GM11168 (cell line): ENCODE results near the gene OTX1.
"Not testable (repeated sequence)": the region's sequence is repeated elsewhere in the genome, so short reads cannot be mapped to it uniquely, and the experiment has no call there.

Experiments
- in situ Hi-C: fragments of 300-500 bp; cut with MboI; formaldehyde crosslinking; loops from one replicate; pipeline ENCODE4 v1.12.0; 2022; ENCODE audit warnings: low sequenced_read_pairs; ENCODE audit not compliant: unreplicated experiment

The OTX1 gene

GRCh38 chr2:63050334-63051041, at the start of gene OTX1:
OTX1 (plus strand) TSS chr2:63050830; CDS start chr2:63052991, 2,161 bp downstream.
- in situ Hi-C loops, result no loop called here

GRCh38 chr2:63001576-63001975, 49.1 kb upstream of the OTX1 start:
- in situ Hi-C loops, result no loop called here

GRCh38 chr2:63003351-63003750, 47.3 kb upstream of the OTX1 start:
- in situ Hi-C loops, result no loop called here

- in situ Hi-C loops, result no loop called here
These were observed 42.7 kb upstream of the OTX1 start for GRCh38 chr2:63007813-63008458.

- in situ Hi-C loops, result no loop called here
These were observed 41.8 kb upstream of the OTX1 start for GRCh38 chr2:63008838-63009237.

GRCh38 chr2:63009490-63009889, 41.1 kb upstream of the OTX1 start:
- in situ Hi-C loops, result no loop called here

GRCh38 chr2:63012541-63012940, 38.1 kb upstream of the OTX1 start:
- in situ Hi-C loops, result no loop called here

- in situ Hi-C loops, result no loop called here
These were observed 37.2 kb upstream of the OTX1 start for GRCh38 chr2:63013438-63013837.

GRCh38 chr2:63015389-63015788, 35.2 kb upstream of the OTX1 start:
- in situ Hi-C loops, result no loop called here

- in situ Hi-C loops, result no loop called here
These were observed 32.2 kb upstream of the OTX1 start for GRCh38 chr2:63018439-63018838.

- in situ Hi-C loops, result not testable (repeated sequence)
These were observed 30.9 kb upstream of the OTX1 start for GRCh38 chr2:63019686-63020085.

- in situ Hi-C loops, result no loop called here
These were observed 27.2 kb upstream of the OTX1 start for GRCh38 chr2:63023444-63023843.

GRCh38 chr2:63027220-63027619, 23.4 kb upstream of the OTX1 start:
- in situ Hi-C loops, result no loop called here

- in situ Hi-C loops, result no loop called here
These were observed 21.6 kb upstream of the OTX1 start for GRCh38 chr2:63029058-63029457.

GRCh38 chr2:63034526-63034925, 16.1 kb upstream of the OTX1 start:
- in situ Hi-C loops, result no loop called here

- in situ Hi-C loops, result no loop called here
These were observed 15.5 kb upstream of the OTX1 start for GRCh38 chr2:63035169-63035568.

GRCh38 chr2:63035660-63036059, 15.0 kb upstream of the OTX1 start:
- in situ Hi-C loops, result no loop called here

- in situ Hi-C loops, result no loop called here
These were observed 12.6 kb upstream of the OTX1 start for GRCh38 chr2:63038034-63038433.

GRCh38 chr2:63040586-63040985, 10.0 kb upstream of the OTX1 start:
- in situ Hi-C loops, result no loop called here

- in situ Hi-C loops, result no loop called here
These were observed 9.0 kb upstream of the OTX1 start for GRCh38 chr2:63041592-63041991.

- in situ Hi-C loops, result no loop called here
These were observed 6.0 kb upstream of the OTX1 start for GRCh38 chr2:63044362-63045327.
